ENCODE data around the gene CORIN.
"Not testable (repeated sequence)": the region's sequence is repeated elsewhere in the genome, so short reads cannot be mapped to it uniquely, and the experiment has no call there.

The CORIN gene

GRCh38 chr4:47774079-47774478 is 63.8 kb downstream of the CORIN start:
- 100% methylated on average over 1 to 2 of the region's 6 CpGs for WGBS, 2 experiments (ENCODE audit: insufficient coverage in 2 of 2)
- H3K4me3 ChIP-seq (ENCODE audit: extremely low read depth, insufficient read depth, low read length, poor library complexity, severe bottlenecking): no peak overlapping the region
- H3K27ac ChIP-seq (ENCODE audit: low read depth, low read length, severe bottlenecking): no peak overlapping the region
- no peaks in the 10 kb centered on the region for H3K36me3 ChIP-seq (ENCODE audit: control insufficient read depth, insufficient read depth, low read length)
- no peaks in the 10 kb centered on the region for H3K9me3 ChIP-seq (ENCODE audit: control insufficient read depth, low read length)
- H3K4me1 ChIP-seq (ENCODE audit: control insufficient read depth, insufficient read depth, low read length, poor library complexity, severe bottlenecking): no peaks in the 10 kb centered on the region

GRCh38 chr4:47771020-47771419 is 66.8 kb downstream of the CORIN start:
- no peaks in the 10 kb centered on the region for H3K36me3 ChIP-seq (ENCODE audit: control insufficient read depth, insufficient read depth, low read length)
- 89 to 100% methylated on average over 1 of the region's 1 CpG for WGBS, 2 experiments (ENCODE audit: insufficient coverage in 2 of 2)
- H3K9me3 ChIP-seq (ENCODE audit: control insufficient read depth, low read length): no peaks in the 10 kb centered on the region
- no peak overlapping the region for H3K27ac ChIP-seq (ENCODE audit: low read depth, low read length, severe bottlenecking)
- no peaks in the 10 kb centered on the region for H3K4me1 ChIP-seq (ENCODE audit: control insufficient read depth, insufficient read depth, low read length, poor library complexity, severe bottlenecking)
- H3K4me3 ChIP-seq (ENCODE audit: extremely low read depth, insufficient read depth, low read length, poor library complexity, severe bottlenecking): no peak overlapping the region

GRCh38 chr4:47767956-47768355 is 69.9 kb downstream of the CORIN start:
- 61 to 68% methylated on average over 7 of the region's 7 CpGs for WGBS, 2 experiments (ENCODE audit: insufficient coverage in 2 of 2)
- not testable (repeated sequence) for H3K4me3 ChIP-seq (ENCODE audit: extremely low read depth, insufficient read depth, low read length, poor library complexity, severe bottlenecking); H3K4me1 ChIP-seq (ENCODE audit: control insufficient read depth, insufficient read depth, low read length, poor library complexity, severe bottlenecking); H3K36me3 ChIP-seq (ENCODE audit: control insufficient read depth, insufficient read depth, low read length); H3K9me3 ChIP-seq (ENCODE audit: control insufficient read depth, low read length); H3K27ac ChIP-seq (ENCODE audit: low read depth, low read length, severe bottlenecking)

GRCh38 chr4:47763279-47763678 is 74.6 kb downstream of the CORIN start:
- H3K36me3 ChIP-seq (ENCODE audit: control insufficient read depth, insufficient read depth, low read length): no peaks in the 10 kb centered on the region
- H3K4me1 ChIP-seq (ENCODE audit: control insufficient read depth, insufficient read depth, low read length, poor library complexity, severe bottlenecking): no peaks in the 10 kb centered on the region
- H3K27ac ChIP-seq (ENCODE audit: low read depth, low read length, severe bottlenecking): no peak overlapping the region
- H3K4me3 ChIP-seq (ENCODE audit: extremely low read depth, insufficient read depth, low read length, poor library complexity, severe bottlenecking): no peak overlapping the region
- H3K9me3 ChIP-seq (ENCODE audit: control insufficient read depth, low read length): no peaks in the 10 kb centered on the region
- WGBS, 2 experiments (ENCODE audit: insufficient coverage in 2 of 2): 80 to 98% methylated on average over 1 to 5 of the region's 6 CpGs

- Histone ChIP-seq H3K9me3 (ENCODE audit: control insufficient read depth, low read length) (no peaks in the 10 kb centered on the region), H3K4me1 (ENCODE audit: control insufficient read depth, insufficient read depth, low read length, poor library complexity, severe bottlenecking) (no peaks in the 10 kb centered on the region), H3K27ac (ENCODE audit: low read depth, low read length, severe bottlenecking) (no peak overlapping the region), H3K36me3 (ENCODE audit: control insufficient read depth, insufficient read depth, low read length) (no peaks in the 10 kb centered on the region), H3K4me3 (ENCODE audit: extremely low read depth, insufficient read depth, low read length, poor library complexity, severe bottlenecking) (no peak overlapping the region)
- WGBS, 2 experiments (ENCODE audit: insufficient coverage in 2 of 2): 58 to 89% methylated on average over 1 to 2 of the region's 2 CpGs
These were observed 75.2 kb downstream of the CORIN start for GRCh38 chr4:47762376-47763266.

- 81 to 98% methylated on average over 4 to 8 of the region's 9 CpGs for WGBS, 2 experiments (ENCODE audit: insufficient coverage in 2 of 2)
- not testable (repeated sequence) for H3K9me3 ChIP-seq (ENCODE audit: control insufficient read depth, low read length); H3K36me3 ChIP-seq (ENCODE audit: control insufficient read depth, insufficient read depth, low read length); H3K4me3 ChIP-seq (ENCODE audit: extremely low read depth, insufficient read depth, low read length, poor library complexity, severe bottlenecking); H3K27ac ChIP-seq (ENCODE audit: low read depth, low read length, severe bottlenecking); H3K4me1 ChIP-seq (ENCODE audit: control insufficient read depth, insufficient read depth, low read length, poor library complexity, severe bottlenecking)
These were observed 84.6 kb downstream of the CORIN start for GRCh38 chr4:47753316-47753715.

- H3K36me3 ChIP-seq (ENCODE audit: control insufficient read depth, insufficient read depth, low read length): no peaks in the 10 kb centered on the region
- WGBS, 2 experiments (ENCODE audit: insufficient coverage in 2 of 2): 93 to 100% methylated on average over 3 of the region's 5 CpGs
- H3K27ac ChIP-seq (ENCODE audit: low read depth, low read length, severe bottlenecking): no peak overlapping the region
- no peaks in the 10 kb centered on the region for H3K4me1 ChIP-seq (ENCODE audit: control insufficient read depth, insufficient read depth, low read length, poor library complexity, severe bottlenecking)
- no peaks in the 10 kb centered on the region for H3K9me3 ChIP-seq (ENCODE audit: control insufficient read depth, low read length)
- no peak overlapping the region for H3K4me3 ChIP-seq (ENCODE audit: extremely low read depth, insufficient read depth, low read length, poor library complexity, severe bottlenecking)
These were observed 85.7 kb downstream of the CORIN start for GRCh38 chr4:47752214-47752613.

GRCh38 chr4:47750788-47751187 is 87.1 kb downstream of the CORIN start:
- Histone ChIP-seq H3K4me1 (ENCODE audit: control insufficient read depth, insufficient read depth, low read length, poor library complexity, severe bottlenecking) (no peaks in the 10 kb centered on the region), H3K4me3 (ENCODE audit: extremely low read depth, insufficient read depth, low read length, poor library complexity, severe bottlenecking) (no peak overlapping the region), H3K27ac (ENCODE audit: low read depth, low read length, severe bottlenecking) (no peak overlapping the region), H3K36me3 (ENCODE audit: control insufficient read depth, insufficient read depth, low read length) (no peaks in the 10 kb centered on the region), H3K9me3 (ENCODE audit: control insufficient read depth, low read length) (no peaks in the 10 kb centered on the region)
- WGBS, 2 experiments (ENCODE audit: insufficient coverage in 2 of 2): 100% methylated on average over 1 of the region's 2 CpGs

GRCh38 chr4:47749858-47750257 is 88.0 kb downstream of the CORIN start:
- H3K4me1 ChIP-seq (ENCODE audit: control insufficient read depth, insufficient read depth, low read length, poor library complexity, severe bottlenecking): no peaks in the 10 kb centered on the region
- 100% methylated on average over 1 to 3 of the region's 4 CpGs for WGBS, 2 experiments (ENCODE audit: insufficient coverage in 2 of 2)
- no peak overlapping the region for H3K4me3 ChIP-seq (ENCODE audit: extremely low read depth, insufficient read depth, low read length, poor library complexity, severe bottlenecking)
- H3K36me3 ChIP-seq (ENCODE audit: control insufficient read depth, insufficient read depth, low read length): no peaks in the 10 kb centered on the region
- H3K9me3 ChIP-seq (ENCODE audit: control insufficient read depth, low read length): no peaks in the 10 kb centered on the region
- H3K27ac ChIP-seq (ENCODE audit: low read depth, low read length, severe bottlenecking): no peak overlapping the region

GRCh38 chr4:47749060-47749459 is 88.8 kb downstream of the CORIN start:
- Histone ChIP-seq H3K4me3 (ENCODE audit: extremely low read depth, insufficient read depth, low read length, poor library complexity, severe bottlenecking) (no peak overlapping the region), H3K27ac (ENCODE audit: low read depth, low read length, severe bottlenecking) (no peak overlapping the region), H3K9me3 (ENCODE audit: control insufficient read depth, low read length) (no peaks in the 10 kb centered on the region), H3K4me1 (ENCODE audit: control insufficient read depth, insufficient read depth, low read length, poor library complexity, severe bottlenecking) (no peaks in the 10 kb centered on the region), H3K36me3 (ENCODE audit: control insufficient read depth, insufficient read depth, low read length) (no peaks in the 10 kb centered on the region)
- 80% methylated on average over 1 of the region's 1 CpG; no CpG with 5 or more reads in 1 of the 2 experiments for WGBS, 2 experiments (ENCODE audit: insufficient coverage in 2 of 2)

- Histone ChIP-seq H3K36me3 (ENCODE audit: control insufficient read depth, insufficient read depth, low read length) (no peaks in the 10 kb centered on the region), H3K4me1 (ENCODE audit: control insufficient read depth, insufficient read depth, low read length, poor library complexity, severe bottlenecking) (no peaks in the 10 kb centered on the region), H3K27ac (ENCODE audit: low read depth, low read length, severe bottlenecking) (no peak overlapping the region), H3K4me3 (ENCODE audit: extremely low read depth, insufficient read depth, low read length, poor library complexity, severe bottlenecking) (no peak overlapping the region), H3K9me3 (ENCODE audit: control insufficient read depth, low read length) (no peaks in the 10 kb centered on the region)
- no CpG with 5 or more reads among the region's 1 CpG for WGBS, 2 experiments (ENCODE audit: insufficient coverage in 2 of 2)
These were observed 89.9 kb downstream of the CORIN start for GRCh38 chr4:47747846-47748494.
